ENCODE measurements around the gene MCM3AP. TPM values are rescaled to one million over a fixed set of nuclear protein-coding genes. Genes with fewer than 3 reads are reported as not detected.

Gene MCM3AP
- total and polyA plus RNA-seq, 9 of the 15 experiments (the other 6 are each of a cell fraction or from before 2014, with no cell fraction given) = 6.5 to 179 (median 69.6) TPM

DNA sequence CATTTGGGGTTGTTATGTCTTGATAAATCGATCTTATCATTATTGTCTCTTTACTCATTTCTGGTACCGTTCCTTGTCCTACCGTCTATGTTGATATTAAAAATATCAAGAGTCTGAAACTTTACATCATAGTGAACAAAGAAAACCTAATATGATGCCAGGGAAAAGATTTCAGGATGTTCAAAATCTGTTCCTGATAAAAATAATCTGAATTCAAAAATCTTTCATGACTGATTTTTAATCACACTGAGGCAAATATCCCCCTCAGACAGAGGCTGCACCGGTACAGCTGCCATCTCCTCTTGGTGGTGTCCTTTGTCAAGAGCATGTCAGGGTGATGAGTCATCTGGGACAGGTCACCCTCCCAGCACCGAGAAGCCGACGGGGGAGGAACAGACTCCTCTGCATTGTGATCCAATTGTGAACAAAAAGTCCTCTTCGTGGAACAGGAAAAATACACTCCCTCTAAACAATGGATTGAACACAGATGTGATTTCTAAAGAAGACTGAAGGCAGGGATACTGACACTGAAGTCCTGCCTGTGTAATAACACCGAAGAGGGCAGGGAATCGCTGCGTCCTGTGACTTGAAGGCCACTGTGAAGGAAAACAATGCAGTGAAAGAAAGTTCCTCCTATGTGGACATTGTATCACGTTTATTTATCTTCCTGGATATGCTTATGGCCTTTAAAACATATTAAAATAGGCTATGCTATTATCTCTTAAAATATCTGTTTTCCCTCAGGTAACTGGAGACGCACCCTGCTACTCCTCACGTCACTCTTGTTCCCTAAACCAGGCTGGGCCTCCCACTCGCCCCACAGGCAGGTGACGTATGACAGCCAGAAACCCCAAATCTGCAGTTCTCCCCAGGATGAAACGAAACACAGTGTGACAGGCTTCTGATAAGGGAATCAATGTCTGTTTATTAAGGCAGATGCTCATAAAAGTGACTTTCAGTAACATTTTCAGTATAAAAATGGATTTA is 96.9 kb downstream of the MCM3AP start (continued):
- TF ChIP-seq ATF1 (CRISPR knock-in tag; IDR thresholded peaks at IDR 0.05) = no peak
- peak; percentile 70 for TF ChIP-seq ATF1 (tag; IDR thresholded peaks at IDR 0.05)
- no peak for TF ChIP-seq HNRNPK (IDR thresholded peaks at IDR 0.05; ENCODE audit: low read depth, low read length, poor library complexity, severe bottlenecking)
- peak; percentile 47; the same call in 1 of the 2 replicates for TF ChIP-seq ZFX (CRISPR knock-in tag; IDR thresholded peaks at IDR 0.05)
- no peak for TF ChIP-seq MCM3 (IDR thresholded peaks at IDR 0.05)
- no peak for TF ChIP-seq FOXA3 (CRISPR knock-in tag; conservative IDR thresholded peaks at IDR 0.05 in 1 of 2, IDR thresholded peaks at IDR 0.05 in 1 of 2)
- 0 out of 6 replicates have a peak, but pooled peaks of 1 of the 3 experiments have one; percentile 19 for TF ChIP-seq ZBTB11 (CRISPR knock-in tag; IDR thresholded peaks at IDR 0.05)
- peak in 1 of 2 experiments; percentile 44; a peak in 1 of 4 replicates for TF ChIP-seq TBL1XR1 (IDR thresholded peaks at IDR 0.05; ENCODE audit: low read length in 2 of 2)
- TF ChIP-seq POLR2AphosphoS5 (IDR thresholded peaks at IDR 0.05; ENCODE audit: control insufficient read depth, insufficient read depth, low read depth, low read length) = 0 out of 2 replicates have a peak, but pooled peaks have one; percentile 36
- 0 out of 2 replicates have a peak, but pooled peaks have one; percentile 38 for TF ChIP-seq PTRF (tag; IDR thresholded peaks at IDR 0.05)
- TF ChIP-seq CAMTA2 (CRISPR knock-in tag; conservative IDR thresholded peaks at IDR 0.05) = no peak
- 0 out of 4 replicates have a peak, but pooled peaks of 1 of the 2 experiments have one; percentile 35 for TF ChIP-seq MAZ (CRISPR knock-in tag; conservative IDR thresholded peaks at IDR 0.05 in 1 of 2, IDR thresholded peaks at IDR 0.05 in 1 of 2)
- peak; percentile 76 for TF ChIP-seq ATF7 (IDR thresholded peaks at IDR 0.05)
- TF ChIP-seq RAD21 (CRISPR knock-in tag; conservative IDR thresholded peaks at IDR 0.05 in 1 of 2, IDR thresholded peaks at IDR 0.05 in 1 of 2) = peak; percentile 36 to 52
- no peak for TF ChIP-seq MECOM (CRISPR knock-in tag; IDR thresholded peaks at IDR 0.05)
- TF ChIP-seq FOSL1 (tag; conservative IDR thresholded peaks at IDR 0.05) = peak; percentile 99
- TF ChIP-seq SLC30A9 (CRISPR knock-in tag; IDR thresholded peaks at IDR 0.05) = no peak
- TF ChIP-seq BRD9 (IDR thresholded peaks at IDR 0.05; ENCODE audit: low read depth, partially characterized antibody) = peak; percentile 58
- no peak for TF ChIP-seq ZNF277 (CRISPR knock-in tag; IDR thresholded peaks at IDR 0.05; ENCODE audit: borderline replicate concordance)

All from K562 (cell line).